ENCODE results near the gene CHD1L.

DNA sequence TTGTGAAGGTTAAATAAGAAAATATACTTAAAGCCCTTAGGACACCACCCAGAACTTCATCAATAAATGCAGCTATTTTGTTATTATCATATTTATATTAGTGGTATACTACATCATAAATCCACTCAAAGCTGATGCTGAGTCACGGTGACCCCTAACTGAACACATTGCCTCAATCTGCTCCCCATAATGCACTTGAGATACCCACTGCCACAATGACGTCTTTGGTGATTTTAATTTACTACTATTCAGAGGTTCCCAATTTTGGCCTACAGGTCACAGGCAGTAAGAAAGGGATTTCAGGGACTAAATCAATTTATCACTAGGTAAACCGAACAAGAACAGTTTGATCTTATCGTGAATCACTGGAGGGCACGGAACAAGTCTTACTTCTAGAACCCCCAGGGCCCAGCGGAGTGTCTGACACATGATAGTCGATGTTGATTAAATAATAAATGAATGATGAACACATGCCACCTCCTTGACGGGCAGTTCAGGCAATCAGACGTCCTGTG lies 493 bp upstream of the CHD1L start:
- TF ChIP-seq POLR2A (IDR thresholded peaks at IDR 0.05), result no peak
- TF ChIP-seq, protein P1, sequence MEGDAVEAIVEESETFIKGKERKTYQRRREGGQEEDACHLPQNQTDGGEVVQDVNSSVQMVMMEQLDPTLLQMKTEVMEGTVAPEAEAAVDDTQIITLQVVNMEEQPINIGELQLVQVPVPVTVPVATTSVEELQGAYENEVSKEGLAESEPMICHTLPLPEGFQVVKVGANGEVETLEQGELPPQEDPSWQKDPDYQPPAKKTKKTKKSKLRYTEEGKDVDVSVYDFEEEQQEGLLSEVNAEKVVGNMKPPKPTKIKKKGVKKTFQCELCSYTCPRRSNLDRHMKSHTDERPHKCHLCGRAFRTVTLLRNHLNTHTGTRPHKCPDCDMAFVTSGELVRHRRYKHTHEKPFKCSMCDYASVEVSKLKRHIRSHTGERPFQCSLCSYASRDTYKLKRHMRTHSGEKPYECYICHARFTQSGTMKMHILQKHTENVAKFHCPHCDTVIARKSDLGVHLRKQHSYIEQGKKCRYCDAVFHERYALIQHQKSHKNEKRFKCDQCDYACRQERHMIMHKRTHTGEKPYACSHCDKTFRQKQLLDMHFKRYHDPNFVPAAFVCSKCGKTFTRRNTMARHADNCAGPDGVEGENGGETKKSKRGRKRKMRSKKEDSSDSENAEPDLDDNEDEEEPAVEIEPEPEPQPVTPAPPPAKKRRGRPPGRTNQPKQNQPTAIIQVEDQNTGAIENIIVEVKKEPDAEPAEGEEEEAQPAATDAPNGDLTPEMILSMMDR (IDR thresholded peaks at IDR 0.05), result no peak
